ENCODE results near the gene CAPN12.
"Not testable (repeated sequence)": the region's sequence is repeated elsewhere in the genome, so short reads cannot be mapped to it uniquely, and the experiment has no call there.

Gene CAPN12

GRCh38 chr19:38744298-38744681 lies at the start of gene CAPN12:
Gene CAPN12 (minus strand): TSS chr19:38744474. CDS start chr19:38744165, 309 bp downstream.
- DNase-seq, result no peak

- no peak for DNase-seq
Measured at GRCh38 chr19:38793671-38794070, 49.4 kb upstream of the CAPN12 start.

GRCh38 chr19:38793177-38793576 lies 48.9 kb upstream of the CAPN12 start:
- DNase-seq, result no peak

- DNase-seq, result peak; percentile 39 to 46
Measured at GRCh38 chr19:38792250-38793111, 48.2 kb upstream of the CAPN12 start.

GRCh38 chr19:38791451-38792064 lies 47.3 kb upstream of the CAPN12 start:
- not testable (repeated sequence) for DNase-seq

GRCh38 chr19:38790507-38791403 lies 46.5 kb upstream of the CAPN12 start:
- DNase-seq, result not testable (repeated sequence)

GRCh38 chr19:38788478-38789243 lies 44.4 kb upstream of the CAPN12 start, which contains the start of gene LGALS7B:
Gene LGALS7B (plus strand): TSS chr19:38789200. CDS start chr19:38789227, 27 bp downstream.
- DNase-seq, result no peak

GRCh38 chr19:38786572-38787265 lies 42.4 kb upstream of the CAPN12 start:
- no peak for DNase-seq

- not testable (repeated sequence) for DNase-seq
Measured at GRCh38 chr19:38786061-38786460, 41.8 kb upstream of the CAPN12 start.

GRCh38 chr19:38785187-38785699 lies 41.0 kb upstream of the CAPN12 start:
- DNase-seq, result no peak

- no peak for DNase-seq
Measured at GRCh38 chr19:38784224-38784623, 40.0 kb upstream of the CAPN12 start.

- not testable (repeated sequence) for DNase-seq
Measured at GRCh38 chr19:38782212-38782611, 37.9 kb upstream of the CAPN12 start.

GRCh38 chr19:38781058-38781457 lies 36.8 kb upstream of the CAPN12 start:
- no peak for DNase-seq

- no peak for DNase-seq
Measured at GRCh38 chr19:38780443-38780842, 36.2 kb upstream of the CAPN12 start.

- no peak for DNase-seq
Measured at GRCh38 chr19:38778733-38779132, 34.5 kb upstream of the CAPN12 start.

GRCh38 chr19:38774181-38774950 lies 30.1 kb upstream of the CAPN12 start:
- DNase-seq, result no peak

GRCh38 chr19:38773469-38774177 lies 29.3 kb upstream of the CAPN12 start, which contains the start of gene LGALS7:
Gene LGALS7 (minus strand): TSS chr19:38773517. CDS start chr19:38773492, 25 bp downstream.
- no peak for DNase-seq

GRCh38 chr19:38771569-38771968 lies 27.3 kb upstream of the CAPN12 start:
- not testable (repeated sequence) for DNase-seq

- not testable (repeated sequence) for DNase-seq
Measured at GRCh38 chr19:38770949-38771275, 26.6 kb upstream of the CAPN12 start.
